Gastrocnemius medialis (tissue), 4 donors: Measurements from ENCODE around the gene CYP2C9. TPM values are rescaled to one million over a fixed set of nuclear protein-coding genes. Genes with fewer than 3 reads are reported as not detected.

Experiments
- ATAC-seq, 2 donors: fragments of 150-250 bp; one replicate each; pipeline ENCODE4 v1.9.1; 2016
- DNase-seq, 2 donors: peaks; one replicate each; pipeline ENCODE4 v3.0.0-alpha.2; 2019
- H3K27ac ChIP-seq, 4 donors: fragments of 200-600 bp; sonication (generic); 1 replicate in 1 of 4; 2 replicates in 3 of 4; pipeline ENCODE4 v1.5.1; 2016 to 2018; ENCODE audit warnings: mild to moderate bottlenecking in 2 of 4, moderate library complexity in 1 of 4
- H3K27me3 ChIP-seq, 3 donors: fragments of 200-600 bp; sonication (generic) in 2 of 3; 1 replicate in 1 of 3; 2 replicates in 2 of 3; pipeline versions ENCODE4 v1.5.1 to v1.6.0; 2016 to 2019; ENCODE audit warnings: mild to moderate bottlenecking in 1 of 3, moderate library complexity in 1 of 3
- H3K36me3 ChIP-seq, 2 donors: fragments of 200-600 bp; sonication (generic) in 1 of 2; one replicate each; pipeline ENCODE4 v1.5.1; 2017 to 2018
- H3K4me1 ChIP-seq, 2 donors: fragments of 200-600 bp; sonication (generic) in 1 of 2; one replicate each; pipeline ENCODE4 v1.5.1; 2016 to 2017; ENCODE audit warnings: mild to moderate bottlenecking in 2 of 2
- H3K4me3 ChIP-seq, 4 donors: fragments of 200-600 bp; sonication (generic) in 3 of 4; 1 replicate in 1 of 4; 2 replicates in 3 of 4; pipeline ENCODE4 v1.5.1; 2016 to 2019; ENCODE audit warnings: mild to moderate bottlenecking in 2 of 4
- H3K9me3 ChIP-seq, 3 donors: fragments of 200-600 bp; sonication (generic) in 2 of 3; 1 replicate in 1 of 3; 2 replicates in 2 of 3; pipeline ENCODE4 v1.5.1; 2016 to 2019
- POLR2A ChIP-seq, 2 donors: fragments of 450-650 bp; IDR thresholded peaks; one replicate each; pipeline ENCODE4 v1.6.1; 2017; ENCODE audit warnings: antibody characterized with exemption in 2 of 2, mild to moderate bottlenecking in 2 of 2, moderate library complexity in 2 of 2
- in situ Hi-C, 4 donors: fragments of 200-750 bp; cut with MboI; loops; one replicate each; pipeline versions ENCODE4 v1.15.0 to v1.8.0; 2017; ENCODE audit warnings: low sequenced_read_pairs in 4 of 4
- intact Hi-C: fragments of 100-400 bp; cut with DNase I; formaldehyde crosslinking; loops from one replicate; pipeline ENCODE4 v1.15.1; 2023; ENCODE audit warnings: low total_unique reads
- total RNA-seq, 4 donors: library from RNA; depleted of rRNA; stranded (reverse); fragments of >200 nt; gene quantifications; one replicate each; pipeline versions ENCODE4 v1.1.0 to v1.2.3, GENCODE V29; 2016
- TF ChIP-seq, protein P1 (sequence below), 5 experiments: fragments of 450-650 bp in 3 of 5; fragments of 200-600 bp in 2 of 5; sonication (generic) in 2 of 5; IDR thresholded peaks in 4 of 5; conservative IDR thresholded peaks in 1 of 5; 1 replicate in 4 of 5; 2 replicates in 1 of 5; pipeline ENCODE4 v1.5.1; 2016 to 2019; ENCODE audit warnings: antibody characterized with exemption in 5 of 5, mild to moderate bottlenecking in 3 of 5, moderate library complexity in 3 of 5

CYP2C9 gene
- total RNA-seq, 4 donors from 2014 or later: 0.75 TPM; not detected in 3

DNA sequence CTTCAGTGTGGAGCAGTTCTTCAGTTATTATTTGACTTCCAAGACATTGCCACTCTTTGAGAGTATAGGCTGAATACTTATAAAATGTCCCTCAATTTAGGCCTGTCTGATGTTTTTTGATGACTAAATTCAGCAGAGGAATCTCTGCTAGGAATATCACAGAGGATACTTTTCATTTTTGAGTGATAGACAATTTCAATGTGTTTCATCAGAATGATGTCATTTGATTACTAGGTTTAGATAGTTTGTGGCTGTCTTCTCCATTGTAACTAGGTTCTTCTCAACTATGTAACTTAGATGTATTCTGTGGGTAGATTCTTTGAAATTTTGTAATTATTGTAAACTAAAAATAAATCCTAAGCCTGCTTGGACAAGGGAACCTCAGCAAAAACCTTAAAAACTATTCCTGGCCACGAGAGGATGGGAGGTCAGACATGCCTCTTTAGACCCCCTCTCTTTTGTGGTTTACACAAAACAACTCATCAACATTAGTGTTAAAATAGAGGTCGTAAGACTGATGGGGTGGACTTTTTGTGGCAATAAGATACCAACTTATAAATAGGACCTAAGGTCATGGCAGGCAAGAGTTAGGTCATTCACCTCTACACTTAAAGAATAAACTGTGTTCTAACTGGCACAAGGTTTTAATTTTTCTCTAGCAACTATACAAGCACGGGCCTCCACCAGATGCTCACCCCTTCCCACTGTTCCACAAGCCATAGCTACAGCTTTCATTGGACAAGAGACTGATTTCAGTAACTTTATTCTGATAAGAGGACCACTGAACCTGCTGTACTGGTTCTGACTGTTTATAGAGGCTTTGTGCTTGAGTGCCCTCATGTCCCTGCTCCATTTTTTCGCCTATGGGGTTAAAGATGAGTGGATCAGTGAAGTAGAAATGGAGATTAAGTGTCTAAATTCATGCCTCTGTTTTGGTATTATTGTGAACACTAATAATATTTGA lies 97.2 kb downstream of the CYP2C9 start:
- no peak for TF ChIP-seq POLR2A (IDR thresholded peaks at IDR 0.05)
- TF ChIP-seq, protein P1, sequence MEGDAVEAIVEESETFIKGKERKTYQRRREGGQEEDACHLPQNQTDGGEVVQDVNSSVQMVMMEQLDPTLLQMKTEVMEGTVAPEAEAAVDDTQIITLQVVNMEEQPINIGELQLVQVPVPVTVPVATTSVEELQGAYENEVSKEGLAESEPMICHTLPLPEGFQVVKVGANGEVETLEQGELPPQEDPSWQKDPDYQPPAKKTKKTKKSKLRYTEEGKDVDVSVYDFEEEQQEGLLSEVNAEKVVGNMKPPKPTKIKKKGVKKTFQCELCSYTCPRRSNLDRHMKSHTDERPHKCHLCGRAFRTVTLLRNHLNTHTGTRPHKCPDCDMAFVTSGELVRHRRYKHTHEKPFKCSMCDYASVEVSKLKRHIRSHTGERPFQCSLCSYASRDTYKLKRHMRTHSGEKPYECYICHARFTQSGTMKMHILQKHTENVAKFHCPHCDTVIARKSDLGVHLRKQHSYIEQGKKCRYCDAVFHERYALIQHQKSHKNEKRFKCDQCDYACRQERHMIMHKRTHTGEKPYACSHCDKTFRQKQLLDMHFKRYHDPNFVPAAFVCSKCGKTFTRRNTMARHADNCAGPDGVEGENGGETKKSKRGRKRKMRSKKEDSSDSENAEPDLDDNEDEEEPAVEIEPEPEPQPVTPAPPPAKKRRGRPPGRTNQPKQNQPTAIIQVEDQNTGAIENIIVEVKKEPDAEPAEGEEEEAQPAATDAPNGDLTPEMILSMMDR (IDR thresholded peaks at IDR 0.05 in 4 of 5, conservative IDR thresholded peaks at IDR 0.05 in 1 of 5): no peak
- no peaks in the 10 kb centered on the region for H3K4me1 ChIP-seq
- no peaks in the 10 kb centered on the region for H3K9me3 ChIP-seq
- intact Hi-C loops: no loop called here
- no peak for ATAC-seq
- no peaks in the 10 kb centered on the region for H3K27me3 ChIP-seq
- no peaks in the 10 kb centered on the region for H3K36me3 ChIP-seq
- no peak for DNase-seq
- no peak overlapping the region for H3K27ac ChIP-seq
- in situ Hi-C loops: no loop called here
- no peak overlapping the region for H3K4me3 ChIP-seq

DNA sequence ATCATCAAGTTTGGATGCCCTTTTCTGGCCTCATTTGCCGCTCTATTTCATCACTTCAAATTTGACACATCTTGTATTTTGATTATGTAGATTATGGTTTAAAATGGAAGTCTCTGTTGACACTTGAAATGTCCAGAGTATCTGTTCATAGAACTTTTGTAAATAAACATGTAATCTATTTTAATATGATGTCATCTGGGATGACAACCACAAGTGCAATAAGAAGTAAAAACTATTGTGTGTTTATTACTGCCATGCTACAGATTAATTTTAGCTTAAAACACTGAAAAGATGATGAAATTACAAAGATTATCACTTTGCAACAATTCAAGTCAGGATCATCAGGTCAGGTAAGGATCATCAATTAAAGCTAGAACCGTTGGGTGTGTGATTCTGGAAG lies 100.8 kb downstream of the CYP2C9 start:
- Histone ChIP-seq H3K36me3 (no peaks in the 10 kb centered on the region), H3K27me3 (no peaks in the 10 kb centered on the region), H3K4me3 (no peak overlapping the region), H3K27ac (no peak overlapping the region), H3K9me3 (no peaks in the 10 kb centered on the region), H3K4me1 (no peaks in the 10 kb centered on the region)
- intact Hi-C loops (no loop called here), in situ Hi-C loops (no loop called here)
- DNase-seq (no peak), ATAC-seq (no peak)
- TF ChIP-seq, protein P1 (IDR thresholded peaks at IDR 0.05 in 4 of 5, conservative IDR thresholded peaks at IDR 0.05 in 1 of 5): no peak
- no peak for TF ChIP-seq POLR2A (IDR thresholded peaks at IDR 0.05)

Other genes starting within 250 kb of the CYP2C9 start
- under 1 TPM in 1 of 4 donors, not detected in 3; 0.15 TPM for gene CYP2C19, start 176.0 kb upstream of the CYP2C9 start, total RNA-seq
- gene CYP2C8, start 130.8 kb downstream of the CYP2C9 start, total RNA-seq: under 1 TPM in 2 of 4 donors, not detected in 2; 0.52 to 0.78 TPM